A204.1 (cell line): Measurements from ENCODE around the gene B3GNT7.
"Not testable (repeated sequence)": the region's sequence is repeated elsewhere in the genome, so short reads cannot be mapped to it uniquely, and the experiment has no call there.

Experiments used
- FAIRE-seq: peaks from 2 replicates; lab custom pipeline; 2012; peaks lifted over from hg19 to GRCh38; lab: Jason Lieb, UNC

B3GNT7 gene

DNA sequence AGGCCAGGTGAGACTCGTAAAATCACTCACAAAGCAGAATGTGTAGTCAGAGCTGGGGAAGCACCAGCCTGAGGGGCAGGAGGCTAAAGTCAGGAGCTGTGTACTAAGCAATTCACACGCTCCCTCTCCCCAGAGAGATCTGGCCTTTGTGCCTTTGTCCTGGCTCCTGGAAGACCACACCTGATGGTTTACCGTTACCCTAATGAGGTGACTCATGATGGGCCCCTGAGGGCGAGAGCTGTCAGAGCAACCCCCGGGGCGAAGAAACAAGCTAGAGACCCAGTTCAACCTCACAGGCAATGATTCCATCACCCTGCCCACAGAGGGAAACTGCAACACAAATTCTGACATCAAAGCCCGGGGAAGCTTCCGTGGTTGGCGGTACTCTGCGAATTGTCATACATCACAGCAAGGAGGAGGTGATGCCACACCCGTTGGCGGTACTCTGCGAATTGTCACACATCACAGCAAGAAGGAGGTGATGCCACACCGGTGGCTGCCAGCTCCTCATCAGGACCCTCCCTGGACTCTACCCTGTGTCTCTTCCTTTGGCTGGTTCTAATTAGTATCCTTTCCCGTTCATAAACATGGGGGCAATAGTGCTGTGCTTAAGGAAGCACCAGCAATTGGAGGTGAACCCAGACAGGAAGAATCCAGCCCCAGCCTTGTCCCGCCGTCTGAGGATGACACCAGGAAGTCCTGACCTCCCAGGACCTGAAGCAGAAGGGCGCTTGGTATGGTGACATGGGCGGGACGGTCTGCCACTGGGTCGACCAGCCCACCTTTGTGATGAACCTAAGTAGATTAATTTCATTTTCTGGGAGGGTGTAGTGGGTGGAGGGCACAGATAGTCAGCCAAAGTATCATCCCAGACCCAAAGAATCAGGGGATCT lies 30.5 kb downstream of the B3GNT7 start:
- no peak for FAIRE-seq

DNA sequence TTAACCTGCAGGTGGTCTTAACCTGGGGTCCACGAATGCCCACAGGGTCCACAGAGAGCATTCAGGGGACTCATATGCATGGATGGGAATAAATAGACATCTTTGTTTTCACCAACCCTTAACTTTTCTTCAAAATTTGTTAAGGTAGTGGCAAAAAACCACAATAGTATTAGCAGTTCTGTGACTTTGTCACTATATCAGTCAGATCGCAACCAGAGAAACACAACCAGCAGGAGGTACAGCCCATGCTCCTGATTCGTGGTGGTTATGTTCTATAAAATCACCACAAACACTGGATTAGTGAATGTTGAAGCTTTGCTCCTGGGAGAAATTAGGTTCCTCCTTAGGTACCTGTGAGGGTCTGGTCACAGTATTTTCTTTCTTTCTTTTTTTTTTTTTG lies 31.6 kb downstream of the B3GNT7 start:
- FAIRE-seq, result no peak

DNA sequence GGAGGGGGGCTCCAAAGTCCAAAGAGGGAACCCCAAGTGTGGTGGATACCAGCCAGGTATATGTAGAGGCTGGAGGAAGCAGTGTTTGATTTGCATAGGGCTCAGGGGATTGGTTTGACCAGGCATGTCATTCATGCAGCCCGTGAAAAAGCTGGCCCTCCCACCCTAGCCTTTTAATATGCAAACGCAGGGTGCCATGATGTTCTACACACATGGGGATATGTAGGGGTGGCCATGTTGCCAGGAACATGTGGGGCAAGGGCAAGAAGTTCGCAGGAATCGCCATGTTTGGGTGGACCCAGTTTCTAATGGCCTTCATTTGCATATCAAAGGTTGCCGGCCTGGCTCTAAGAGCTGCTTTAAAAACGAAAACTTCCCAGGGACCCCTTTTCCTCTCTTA lies 33.6 kb downstream of the B3GNT7 start:
- FAIRE-seq, result no peak

DNA sequence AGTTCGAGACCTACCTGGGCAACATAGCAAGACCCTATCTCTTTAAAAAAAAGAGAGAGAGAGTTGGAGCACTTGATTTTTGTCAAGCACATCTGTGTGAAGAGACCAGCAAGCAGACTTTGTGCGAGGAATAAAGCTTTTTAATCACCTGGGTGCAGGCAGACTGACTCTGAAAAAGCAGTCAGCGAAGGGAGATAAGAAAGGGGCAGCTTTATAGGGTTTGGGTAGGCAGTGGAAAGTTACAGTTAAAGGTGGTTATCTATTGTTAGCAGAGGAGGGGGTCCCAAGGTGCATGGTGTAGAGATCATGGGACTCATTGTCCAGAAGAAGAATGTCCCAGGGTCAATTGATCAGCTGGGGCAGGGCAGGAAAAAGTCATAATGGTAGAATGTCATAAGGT lies 34.4 kb downstream of the B3GNT7 start:
- no peak for FAIRE-seq

DNA sequence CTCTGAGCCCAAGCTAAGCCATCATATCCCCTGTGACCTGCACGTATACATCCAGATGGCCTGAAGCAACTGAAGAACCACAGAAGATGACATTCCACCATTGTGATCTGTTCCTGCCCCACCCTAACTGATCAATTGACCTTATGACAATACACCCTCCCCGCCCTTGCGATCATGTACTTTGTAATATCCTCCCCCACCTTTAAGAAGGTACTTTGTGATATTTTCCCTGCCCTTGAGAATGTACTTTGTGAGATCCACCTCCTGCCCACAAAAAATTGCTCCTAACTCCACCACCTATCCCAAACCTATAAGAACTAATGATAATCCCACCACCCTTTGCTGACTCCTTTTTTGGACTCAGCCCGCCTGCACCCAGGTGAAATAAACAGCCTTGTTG lies 34.9 kb downstream of the B3GNT7 start:
- FAIRE-seq, result not testable (repeated sequence)

DNA sequence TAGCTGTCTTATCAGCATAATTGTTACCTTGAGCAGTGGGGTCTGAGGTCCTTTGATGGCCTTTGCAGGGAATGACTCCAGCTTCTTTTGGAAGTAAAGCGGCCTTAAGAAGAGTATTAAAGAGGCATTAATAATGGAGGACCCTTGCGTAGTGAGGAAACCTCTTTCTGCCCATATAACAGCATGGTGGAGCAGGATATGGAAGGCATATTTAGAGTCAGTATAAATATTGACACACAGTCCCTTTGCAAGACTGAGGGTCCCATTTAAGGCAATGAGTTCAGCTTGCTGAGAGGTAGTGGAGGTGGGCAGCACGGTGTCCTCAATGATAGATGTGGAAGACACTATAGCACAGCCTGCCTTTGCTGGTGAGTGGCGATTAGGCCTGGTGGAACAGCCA lies 36.1 kb downstream of the B3GNT7 start:
- no peak for FAIRE-seq

DNA sequence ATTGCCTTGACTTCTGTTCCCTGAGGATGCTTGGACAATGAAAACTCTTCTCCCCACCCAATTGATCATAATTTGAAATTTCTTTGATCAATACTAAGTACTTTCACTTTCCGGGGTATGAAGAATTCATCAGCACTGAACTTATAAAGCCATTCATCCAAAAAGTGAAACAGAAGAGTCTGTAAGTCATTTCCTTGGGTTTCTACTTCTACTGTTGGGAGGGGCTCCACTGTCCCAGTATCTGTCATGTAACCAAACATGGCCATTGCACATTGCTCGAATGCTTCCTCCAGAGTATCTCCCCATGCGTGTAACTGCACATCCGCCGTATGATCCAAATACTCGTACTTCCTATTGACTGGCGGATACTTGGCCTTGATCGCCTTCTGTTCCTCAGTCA lies 38.5 kb downstream of the B3GNT7 start:
- FAIRE-seq, result no peak

DNA sequence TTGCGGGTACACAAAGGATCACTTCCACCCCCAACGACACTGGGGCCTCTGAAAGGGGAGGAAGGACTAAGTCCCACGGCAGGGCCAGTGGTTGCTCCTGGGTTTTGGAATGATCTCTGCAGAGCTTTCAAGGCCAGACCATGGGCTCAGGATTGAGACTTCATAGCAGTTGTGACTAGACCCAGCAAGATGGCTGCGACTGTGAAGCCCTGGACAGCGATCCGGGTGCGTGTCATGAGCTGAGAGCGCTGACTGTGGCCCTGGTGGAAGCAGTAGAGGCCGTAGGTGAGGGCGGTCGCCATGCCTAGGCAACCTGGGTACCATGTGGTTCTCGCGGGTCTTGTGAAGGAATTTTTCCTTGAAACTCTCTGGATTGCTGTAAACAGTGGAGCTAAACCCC lies 41.4 kb downstream of the B3GNT7 start:
- no peak for FAIRE-seq

DNA sequence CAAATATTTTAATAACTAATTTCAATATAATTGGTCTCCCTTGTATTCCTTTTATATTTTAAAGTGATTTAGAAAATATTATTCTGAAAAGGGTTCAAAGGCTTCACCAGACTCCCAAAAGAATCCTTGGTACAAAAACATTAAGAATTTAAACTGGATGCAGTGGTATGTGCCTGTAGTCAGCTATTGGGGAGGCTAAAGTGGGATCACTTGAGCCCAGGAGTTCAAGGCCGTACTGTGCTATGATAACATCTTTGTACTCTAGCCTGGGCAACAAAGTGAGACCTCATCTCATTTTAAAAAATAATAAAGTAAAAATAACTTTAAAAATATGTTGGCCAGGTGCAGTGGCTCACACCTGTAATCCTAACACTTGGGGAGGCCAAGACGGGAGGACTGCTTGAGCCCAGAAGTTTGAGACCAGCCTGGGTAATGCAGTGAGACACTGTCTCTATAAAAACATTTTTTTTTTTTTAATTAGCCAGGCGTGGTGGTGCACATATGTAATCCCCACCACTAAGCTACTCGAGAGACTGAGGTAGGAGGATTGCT lies 54.1 kb downstream of the B3GNT7 start:
- FAIRE-seq, result no peak

DNA sequence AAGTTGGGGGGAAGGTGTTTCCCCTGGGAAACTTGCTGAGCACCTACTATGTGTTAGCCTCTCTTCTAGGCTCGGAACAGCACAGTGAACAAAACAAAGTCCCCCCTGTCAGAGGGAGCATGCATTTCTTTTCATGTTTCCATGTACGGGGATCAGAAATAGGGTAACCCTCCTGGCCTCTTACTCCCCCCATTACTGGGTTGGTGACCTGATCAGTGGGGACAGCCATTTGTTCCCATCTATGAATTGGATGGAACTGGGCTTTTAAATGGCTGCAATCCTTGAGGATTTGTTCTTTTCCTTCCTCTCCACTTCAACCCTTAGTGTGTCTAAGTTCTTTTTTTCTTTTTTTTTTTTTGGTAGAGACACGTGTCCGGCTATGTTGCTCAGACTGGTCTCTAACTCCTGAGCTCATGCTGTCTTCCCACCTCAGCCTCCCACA lies 55.1 kb downstream of the B3GNT7 start:
- FAIRE-seq, result no peak
